Measurements from ENCODE around the gene CYP2W1. TPM values are rescaled to one million over a fixed set of nuclear protein-coding genes. Genes with fewer than 3 reads are reported as not detected.

The CYP2W1 gene
- total RNA-seq, 1 donor from 2014 or later = 2.0 TPM

DNA sequence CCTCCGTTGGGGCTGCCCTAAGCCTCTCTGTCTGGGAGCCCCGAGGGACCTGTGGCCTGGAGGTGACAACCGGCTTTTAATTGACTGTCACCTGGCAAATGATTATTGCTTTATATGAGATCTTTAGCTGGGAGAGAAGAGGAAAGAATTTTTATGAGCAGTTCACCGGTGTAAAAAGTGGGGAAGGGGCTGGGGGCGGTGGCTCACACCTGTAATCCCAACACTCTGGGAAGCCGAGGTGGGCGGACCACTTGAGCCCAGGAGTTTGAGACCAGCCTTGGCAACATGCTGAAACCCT is 5.0 kb upstream of the CYP2W1 start:
- no peak for DNase-seq (ENCODE audit: extremely low spot score in 2 of 2)
- intact Hi-C loops (cut with DNase I) = no loop called here
- H3K9me3 ChIP-seq = no peaks in the 10 kb centered on the region
- no peaks in the 10 kb centered on the region for H3K27me3 ChIP-seq
- peaks cover 36% of the 10 kb centered on the region for H3K4me1 ChIP-seq
- no peak for TF ChIP-seq POLR2AphosphoS5 (IDR thresholded peaks at IDR 0.05; ENCODE audit: insufficient read depth in 1 of 2, low read depth in 1 of 2)
- TF ChIP-seq, protein P1, sequence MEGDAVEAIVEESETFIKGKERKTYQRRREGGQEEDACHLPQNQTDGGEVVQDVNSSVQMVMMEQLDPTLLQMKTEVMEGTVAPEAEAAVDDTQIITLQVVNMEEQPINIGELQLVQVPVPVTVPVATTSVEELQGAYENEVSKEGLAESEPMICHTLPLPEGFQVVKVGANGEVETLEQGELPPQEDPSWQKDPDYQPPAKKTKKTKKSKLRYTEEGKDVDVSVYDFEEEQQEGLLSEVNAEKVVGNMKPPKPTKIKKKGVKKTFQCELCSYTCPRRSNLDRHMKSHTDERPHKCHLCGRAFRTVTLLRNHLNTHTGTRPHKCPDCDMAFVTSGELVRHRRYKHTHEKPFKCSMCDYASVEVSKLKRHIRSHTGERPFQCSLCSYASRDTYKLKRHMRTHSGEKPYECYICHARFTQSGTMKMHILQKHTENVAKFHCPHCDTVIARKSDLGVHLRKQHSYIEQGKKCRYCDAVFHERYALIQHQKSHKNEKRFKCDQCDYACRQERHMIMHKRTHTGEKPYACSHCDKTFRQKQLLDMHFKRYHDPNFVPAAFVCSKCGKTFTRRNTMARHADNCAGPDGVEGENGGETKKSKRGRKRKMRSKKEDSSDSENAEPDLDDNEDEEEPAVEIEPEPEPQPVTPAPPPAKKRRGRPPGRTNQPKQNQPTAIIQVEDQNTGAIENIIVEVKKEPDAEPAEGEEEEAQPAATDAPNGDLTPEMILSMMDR (IDR thresholded peaks at IDR 0.05) = no peak
- no peak for TF ChIP-seq POLR2A (IDR thresholded peaks at IDR 0.05)
- no peak overlapping the region for H3K27ac ChIP-seq
- H3K4me3 ChIP-seq = no peak overlapping the region
- H3K36me3 ChIP-seq = peaks cover 0 to under 1% of the 10 kb centered on the region in 2 donors

DNA sequence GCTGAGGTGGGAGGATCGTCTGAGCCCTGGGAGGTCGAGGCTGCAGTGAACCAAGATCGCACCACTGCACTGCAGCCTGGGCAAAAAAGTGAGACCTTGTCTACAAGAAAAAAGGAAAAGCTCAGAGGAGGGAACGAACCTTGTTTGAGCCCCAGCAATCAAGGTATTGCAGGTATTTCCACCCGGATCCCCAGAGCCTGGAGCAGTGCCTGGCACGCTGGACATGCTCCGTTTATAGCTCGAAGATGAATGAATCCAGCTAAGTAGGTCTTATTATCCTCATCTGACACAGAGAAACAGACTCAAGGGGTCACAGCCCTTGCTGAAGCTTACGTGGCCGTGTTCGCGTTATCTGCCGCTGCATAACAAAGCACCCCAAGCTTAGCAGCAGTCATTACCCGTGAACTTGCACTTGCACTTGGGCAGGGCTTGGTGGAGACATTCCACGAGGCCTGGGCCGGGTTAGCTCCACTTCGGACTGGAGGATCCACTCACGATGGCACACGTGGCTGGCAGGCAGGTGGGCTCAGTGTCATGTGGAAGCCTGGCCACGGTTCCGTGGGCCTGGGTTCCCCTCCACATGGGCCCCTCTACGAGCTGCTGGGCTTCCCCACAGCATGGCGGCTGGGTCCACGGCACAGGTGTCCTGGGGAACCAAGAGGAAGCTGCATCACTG is 4.4 kb upstream of the CYP2W1 start:
- Histone ChIP-seq H3K36me3 (no peaks in the 10 kb centered on the region), H3K4me3 (no peak overlapping the region), H3K27me3 (no peaks in the 10 kb centered on the region), H3K4me1 (peaks cover 36% of the 10 kb centered on the region), H3K9me3 (no peaks in the 10 kb centered on the region), H3K27ac (no peak overlapping the region)
- DNase-seq (ENCODE audit: extremely low spot score in 2 of 2) = no peak
- intact Hi-C loops (cut with DNase I) = no loop called here
- TF ChIP-seq, protein P1 (IDR thresholded peaks at IDR 0.05) = no peak
- TF ChIP-seq POLR2A (IDR thresholded peaks at IDR 0.05) (no peak), POLR2AphosphoS5 (IDR thresholded peaks at IDR 0.05; ENCODE audit: insufficient read depth in 1 of 2, low read depth in 1 of 2) (no peak)

DNA sequence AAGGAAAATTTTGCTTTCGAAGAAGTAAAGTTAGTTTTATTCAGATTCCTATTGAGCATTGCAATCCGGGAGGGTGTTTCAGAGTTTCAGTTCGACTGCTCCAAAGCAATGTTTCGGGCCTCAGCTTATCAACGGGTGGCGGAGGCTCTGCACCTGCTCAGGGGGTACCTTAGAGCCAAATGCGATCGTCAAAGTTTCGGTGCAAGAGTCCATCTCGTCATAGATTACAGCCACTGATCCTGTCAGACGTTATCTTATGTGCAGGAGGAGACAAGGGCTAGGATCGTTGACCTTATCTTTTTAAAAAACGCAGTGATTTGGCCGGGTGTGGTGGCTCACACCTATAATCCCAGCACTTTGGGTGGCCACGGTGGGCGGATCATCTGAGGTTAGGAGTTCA is 3.8 kb upstream of the CYP2W1 start:
- DNase-seq (ENCODE audit: extremely low spot score in 2 of 2) = no peak
- intact Hi-C loops (cut with DNase I) = no loop called here
- Histone ChIP-seq H3K27ac (no peak overlapping the region), H3K27me3 (no peaks in the 10 kb centered on the region), H3K9me3 (no peaks in the 10 kb centered on the region), H3K36me3 (no peaks in the 10 kb centered on the region), H3K4me3 (no peak overlapping the region), H3K4me1 (peaks cover 31% of the 10 kb centered on the region)
- TF ChIP-seq POLR2AphosphoS5 (IDR thresholded peaks at IDR 0.05; ENCODE audit: insufficient read depth in 1 of 2, low read depth in 1 of 2) = no peak
- TF ChIP-seq, protein P1 (IDR thresholded peaks at IDR 0.05) = no peak
- no peak for TF ChIP-seq POLR2A (IDR thresholded peaks at IDR 0.05)

- intact Hi-C loops (cut with DNase I) = no loop called here
- no peaks in the 10 kb centered on the region for H3K27me3 ChIP-seq
- H3K36me3 ChIP-seq = no peaks in the 10 kb centered on the region
- TF ChIP-seq POLR2A (IDR thresholded peaks at IDR 0.05) (no peak), POLR2AphosphoS5 (IDR thresholded peaks at IDR 0.05; ENCODE audit: insufficient read depth in 1 of 2, low read depth in 1 of 2) (no peak)
- TF ChIP-seq, protein P1 (IDR thresholded peaks at IDR 0.05) = no peak
- no peak for DNase-seq (ENCODE audit: extremely low spot score in 2 of 2)
- no peak overlapping the region for H3K4me3 ChIP-seq
- peaks cover 24% of the 10 kb centered on the region for H3K4me1 ChIP-seq
- no peak overlapping the region for H3K27ac ChIP-seq
- H3K9me3 ChIP-seq = no peaks in the 10 kb centered on the region
Observed at GRCh38 chr7:979886-980571, 3.0 kb upstream of the CYP2W1 start.

Measured in vagina (tissue), 2 donors.